GM23338 (cell line): ENCODE measurements around the gene ADGB. TPM values are rescaled to one million over a fixed set of nuclear protein-coding genes. Genes with fewer than 3 reads are reported as not detected.

ENCODE experiments used
- ATAC-seq: fragments of 200-7000 bp; cut with Tn5 transposase; 3 replicates; pipeline ENCODE4 v1.9.1; 2020
- DNase-seq: peaks from one replicate; pipeline ENCODE4 v3.0.0-alpha.2; 2015; ENCODE audit warnings: low spot score
- H2AFZ ChIP-seq: fragments of 200-600 bp; sonication (generic); 2 replicates; pipeline ENCODE4 v1.8.0; 2016; ENCODE audit warnings: antibody characterized with exemption, mild to moderate bottlenecking, moderate library complexity
- H3F3A ChIP-seq: fragments of 200-600 bp; sonication (generic); replicated peaks from 2 replicates; pipeline ENCODE4 v1.8.0; 2017; ENCODE audit warnings: antibody characterized with exemption, mixed run types, low read depth
- H3K27ac ChIP-seq: fragments of 200-600 bp; sonication (generic); 2 replicates; pipeline ENCODE4 v1.6.1; 2016; ENCODE audit warnings: low read depth
- H3K27me3 ChIP-seq: fragments of 200-600 bp; sonication (generic); 2 replicates; pipeline ENCODE4 v1.8.0; 2016; ENCODE audit warnings: mild to moderate bottlenecking, mixed run types, moderate library complexity; ENCODE audit not compliant: insufficient read depth
- H3K36me3 ChIP-seq: fragments of 200-600 bp; sonication (generic); 2 replicates; pipeline ENCODE4 v1.8.0; 2016; ENCODE audit warnings: mild to moderate bottlenecking; ENCODE audit not compliant: insufficient read depth
- H3K4me1 ChIP-seq: fragments of 200-600 bp; sonication (generic); 2 replicates; pipeline ENCODE4 v1.8.0; 2016; ENCODE audit warnings: mild to moderate bottlenecking, moderate library complexity; ENCODE audit not compliant: insufficient read depth
- H3K4me2 ChIP-seq: fragments of 200-600 bp; sonication (generic); 2 replicates; pipeline ENCODE4 v1.7.1; 2017; ENCODE audit warnings: mixed run types
- H3K4me3 ChIP-seq: fragments of 200-600 bp; sonication (generic); 2 replicates; pipeline ENCODE4 v1.6.1; 2016; ENCODE audit warnings: mixed run types
- H3K79me2 ChIP-seq: fragments of 200-600 bp; sonication (generic); replicated peaks from 2 replicates; pipeline ENCODE4 v1.8.0; 2017; ENCODE audit warnings: mild to moderate bottlenecking; ENCODE audit not compliant: insufficient read depth
- H3K9me2 ChIP-seq: fragments of 200-600 bp; sonication (generic); 2 replicates; pipeline ENCODE4 v1.8.0; 2017; ENCODE audit not compliant: insufficient read depth
- H4K20me1 ChIP-seq: fragments of 200-600 bp; sonication (generic); replicated peaks from 2 replicates; pipeline ENCODE4 v1.8.0; 2017; ENCODE audit warnings: mild to moderate bottlenecking; ENCODE audit not compliant: insufficient read depth
- H3K27ac Mint-ChIP-seq: 2 replicates; pipeline ENCODE4 v1.8.0; 2020; ENCODE audit warnings: inconsistent platforms, mild to moderate bottlenecking, moderate library complexity, mixed read lengths
- H3K27me3 Mint-ChIP-seq: 3 replicates; pipeline ENCODE4 v1.8.0; 2022; ENCODE audit warnings: low read depth, mild to moderate bottlenecking, moderate library complexity, mixed read lengths, inconsistent platforms; ENCODE audit not compliant: insufficient read depth, poor library complexity
- H3K36me3 Mint-ChIP-seq: 3 replicates; pipeline ENCODE4 v1.8.0; 2021; ENCODE audit warnings: low read depth, mild to moderate bottlenecking, inconsistent platforms, moderate library complexity, mixed read lengths
- H3K4me1 Mint-ChIP-seq: 3 replicates; pipeline ENCODE4 v1.8.0; 2020; ENCODE audit warnings: mild to moderate bottlenecking, inconsistent platforms, mixed read lengths
- H3K4me3 Mint-ChIP-seq: 3 replicates; pipeline ENCODE4 v1.8.0; 2021; ENCODE audit warnings: moderate library complexity, mild to moderate bottlenecking, inconsistent platforms, mixed read lengths
- H3K9me3 Mint-ChIP-seq: 3 replicates; pipeline ENCODE4 v1.8.0; 2020; ENCODE audit warnings: moderate library complexity, mild to moderate bottlenecking, inconsistent platforms, mixed read lengths
- NANOG ChIP-seq: IDR thresholded peaks from 2 replicates; pipeline ENCODE4 v1.6.1; 2016; ENCODE audit warnings: antibody characterized with exemption, borderline replicate concordance
- ZNF462 ChIP-seq: fragments of 250-450 bp; sonication (Bioruptor Pico); IDR thresholded peaks from 2 replicates; pipeline ENCODE4 v1.5.0; 2020; ENCODE audit warnings: mild to moderate bottlenecking, moderate library complexity
- polyA plus RNA-seq: library from polyadenylated mRNA; unstranded; fragments of >200 nt; fragmentation: Nextera tagmentation; extraction: Ambion mirVana; gene quantifications from 2 replicates; pipeline ENCODE4 v1.2.1, GENCODE V29; 2016
- total RNA-seq: library from RNA; depleted of rRNA; stranded (reverse); fragments of >200 nt; shearing (Covaris generic); gene quantifications from 2 replicates; pipeline ENCODE4 v1.2.3, GENCODE V29; 2014
- TF ChIP-seq, protein P1 (sequence below), 2 experiments: fragments of 200-600 bp in 1 of 2; sonication (generic) in 1 of 2; conservative IDR thresholded peaks; 2 replicates each; pipeline versions ENCODE4 v1.5.1 to v1.6.1; 2016 to 2017; ENCODE audit warnings: antibody characterized with exemption in 2 of 2, low read depth in 2 of 2, mild to moderate bottlenecking in 2 of 2, moderate library complexity in 1 of 2

ADGB gene
- total and polyA plus RNA-seq, 2 experiments from 2014 or later: not detected

DNA sequence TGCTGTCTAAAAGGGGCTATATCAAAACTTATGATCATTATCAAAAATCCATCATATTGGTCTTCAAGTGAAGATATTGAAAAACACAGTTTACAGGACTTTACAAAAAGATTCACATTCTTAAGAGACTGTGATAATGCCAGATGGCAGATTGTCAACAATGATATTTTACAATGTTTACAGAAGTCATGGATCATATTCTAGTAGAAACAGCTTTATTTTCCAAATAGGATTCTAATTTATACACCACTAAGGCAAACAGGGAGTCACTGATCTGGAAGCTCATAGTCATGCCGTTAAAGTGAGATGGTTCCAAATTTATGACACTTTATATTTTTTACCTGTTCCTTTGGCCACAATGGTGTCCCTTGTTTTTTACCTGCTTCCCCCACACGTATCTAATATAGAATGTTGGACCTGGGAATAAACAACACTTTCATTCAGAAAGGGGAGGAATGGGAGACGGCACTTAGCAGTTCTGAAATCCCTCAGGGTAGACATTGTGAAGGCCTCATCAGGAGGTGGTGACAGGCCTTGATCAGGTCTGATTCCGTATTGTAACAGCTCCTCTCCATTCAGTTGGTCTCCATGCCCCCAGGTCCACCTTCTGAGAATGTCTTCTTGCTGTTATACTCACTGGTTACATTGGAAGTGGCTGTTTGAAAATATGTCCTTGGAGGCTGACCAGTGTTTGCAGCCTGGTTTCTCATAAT, 228.6 kb downstream of the ADGB start (continued):
- TF ChIP-seq, protein P1, sequence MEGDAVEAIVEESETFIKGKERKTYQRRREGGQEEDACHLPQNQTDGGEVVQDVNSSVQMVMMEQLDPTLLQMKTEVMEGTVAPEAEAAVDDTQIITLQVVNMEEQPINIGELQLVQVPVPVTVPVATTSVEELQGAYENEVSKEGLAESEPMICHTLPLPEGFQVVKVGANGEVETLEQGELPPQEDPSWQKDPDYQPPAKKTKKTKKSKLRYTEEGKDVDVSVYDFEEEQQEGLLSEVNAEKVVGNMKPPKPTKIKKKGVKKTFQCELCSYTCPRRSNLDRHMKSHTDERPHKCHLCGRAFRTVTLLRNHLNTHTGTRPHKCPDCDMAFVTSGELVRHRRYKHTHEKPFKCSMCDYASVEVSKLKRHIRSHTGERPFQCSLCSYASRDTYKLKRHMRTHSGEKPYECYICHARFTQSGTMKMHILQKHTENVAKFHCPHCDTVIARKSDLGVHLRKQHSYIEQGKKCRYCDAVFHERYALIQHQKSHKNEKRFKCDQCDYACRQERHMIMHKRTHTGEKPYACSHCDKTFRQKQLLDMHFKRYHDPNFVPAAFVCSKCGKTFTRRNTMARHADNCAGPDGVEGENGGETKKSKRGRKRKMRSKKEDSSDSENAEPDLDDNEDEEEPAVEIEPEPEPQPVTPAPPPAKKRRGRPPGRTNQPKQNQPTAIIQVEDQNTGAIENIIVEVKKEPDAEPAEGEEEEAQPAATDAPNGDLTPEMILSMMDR (conservative IDR thresholded peaks at IDR 0.05; ENCODE audit: low read depth in 2 of 2): no peak

GRCh38 chr6:146829792-146830565, 231.2 kb downstream of the ADGB start:
- H3K4me3 ChIP-seq: no peak overlapping the region

More at GRCh38 chr6:146829792-146830565, 231.2 kb downstream of the ADGB start:
- Histone ChIP-seq H3K9me2 (peaks cover 6% of the 10 kb centered on the region; the same call in 1 of the 2 replicates), H3F3A (no peaks in the 10 kb centered on the region), H3K4me2 (peak overlapping the region; percentile 22; the same call in 1 of the 2 replicates), H3K79me2 (no peaks in the 10 kb centered on the region), H3K27me3 (no peaks in the 10 kb centered on the region), H4K20me1 (no peaks in the 10 kb centered on the region), H3K4me1 (peaks cover 37% of the 10 kb centered on the region), H2AFZ (no peak overlapping the region), H3K27ac (peak overlapping the region; percentile 56; the same call in 1 of the 2 replicates), H3K36me3 (no peaks in the 10 kb centered on the region)
- TF ChIP-seq ZNF462 (CRISPR knock-in tag): peak; percentile 47; the same call in 1 of the 2 replicates
- TF ChIP-seq NANOG: no peak; the same call in 1 of the 2 replicates
- Mint-ChIP-seq H3K27ac (no peak overlapping the region; the same call in 1 of the 2 replicates), H3K4me1 (peaks cover 45% of the 10 kb centered on the region), H3K36me3 (peaks cover 11% of the 10 kb centered on the region; the same call in 2 of the 3 replicates), H3K27me3 (peaks cover 2% of the 10 kb centered on the region), H3K4me3 (no peak overlapping the region; the same call in 2 of the 3 replicates), H3K9me3 (peaks cover 6% of the 10 kb centered on the region; the same call in 1 of the 3 replicates)
- DNase-seq (peak; percentile 34), ATAC-seq (peak; percentile 57)
